Activated naive CD4-positive, alpha-beta T cell (primary cell): Measurements from ENCODE around the gene PTCD3.
A peak's percentile ranks its signal among the peaks of the same experiment; 100 is the strongest.

Experiments
- DNase-seq, 4 experiments: peaks; one replicate each; lab custom pipeline; 2025; lab: John Stamatoyannopoulos, UW

The PTCD3 gene

DNA sequence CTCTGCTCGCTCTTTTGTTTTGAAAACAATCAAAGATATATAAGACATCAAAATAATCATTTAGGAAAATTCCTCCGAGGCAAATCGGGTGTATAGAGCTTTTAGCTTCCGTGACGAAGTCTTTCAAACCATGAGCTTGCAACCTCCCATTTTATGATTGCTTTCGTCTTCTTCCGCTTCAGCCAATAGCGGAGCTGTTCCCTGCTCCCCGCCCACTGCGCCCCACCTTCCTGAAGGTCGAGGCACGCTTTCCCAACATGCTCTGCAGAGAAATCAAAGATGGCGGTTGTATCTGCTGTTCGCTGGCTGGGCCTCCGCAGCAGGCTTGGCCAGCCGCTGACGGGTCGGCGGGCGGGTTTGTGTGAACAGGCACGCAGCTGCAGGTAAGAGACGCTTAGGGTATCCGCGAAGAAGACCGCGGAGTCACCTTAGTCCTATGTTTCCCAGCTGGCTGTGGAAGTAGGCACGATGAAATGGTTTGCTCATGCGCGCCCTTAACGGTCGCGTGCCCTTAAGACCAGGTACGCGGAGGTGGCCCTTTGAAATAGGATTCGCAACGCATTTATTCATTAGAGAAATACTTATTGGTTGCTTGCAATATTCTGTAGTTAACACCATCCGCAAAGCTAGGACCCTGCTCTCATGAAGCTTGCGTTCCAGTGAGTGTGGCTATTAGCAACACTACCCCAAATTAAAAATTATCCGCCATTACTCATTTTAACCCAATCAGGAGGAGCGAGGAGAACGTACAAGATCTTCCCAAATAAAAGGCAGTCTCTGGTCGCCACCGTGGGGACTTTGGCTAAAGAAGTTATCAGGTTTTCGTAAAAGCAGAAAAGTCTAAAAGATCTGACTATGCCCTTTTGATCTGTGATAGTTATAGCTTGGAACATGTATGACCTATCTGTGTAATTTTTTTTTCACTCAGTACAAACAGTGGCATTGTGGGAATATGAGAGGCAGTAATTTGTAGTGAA lies at the start of gene PTCD3:
Gene PTCD3, plus strand, starts transcription at position 267 of the 977 bp plus-strand sequence. Its CDS starts 13 bp downstream, at position 280.
- peak; percentile 66 to 90 (median 82) for DNase-seq

DNA sequence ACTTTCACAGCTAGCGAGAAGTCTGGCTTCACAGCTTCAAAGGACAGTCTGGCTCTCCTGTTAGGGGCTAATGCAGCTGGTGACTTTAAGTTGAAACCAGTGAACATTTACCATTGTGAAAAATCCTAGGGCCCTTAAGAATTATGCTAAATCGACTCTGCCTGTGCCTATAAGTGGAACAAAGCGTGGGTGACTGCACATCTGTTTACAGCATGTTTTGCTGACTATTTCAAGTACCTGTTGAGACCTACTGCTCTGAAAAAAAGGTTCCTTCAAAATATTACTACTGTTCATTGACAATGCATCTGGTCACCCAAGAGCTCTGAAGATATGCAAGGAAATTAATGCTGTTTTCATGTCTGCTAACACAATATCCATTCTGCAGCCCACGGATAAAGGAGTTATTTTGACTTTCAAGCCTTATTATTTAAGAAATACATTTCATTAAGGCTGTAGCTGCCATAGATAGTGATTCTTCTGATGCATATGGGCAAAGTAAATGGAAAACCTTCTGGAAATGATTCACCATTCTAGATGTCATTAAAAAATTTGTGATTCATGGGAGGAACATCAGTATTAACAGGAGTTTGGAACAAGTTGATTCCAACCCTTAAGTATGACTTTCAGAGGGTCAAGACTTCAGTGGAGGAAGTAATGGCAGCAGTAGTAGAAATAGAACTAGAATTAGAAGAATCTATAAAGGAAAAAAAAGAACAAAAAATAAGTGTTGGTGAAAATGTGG lies 49.3 kb upstream of the PTCD3 start:
- DNase-seq: no peak

DNA sequence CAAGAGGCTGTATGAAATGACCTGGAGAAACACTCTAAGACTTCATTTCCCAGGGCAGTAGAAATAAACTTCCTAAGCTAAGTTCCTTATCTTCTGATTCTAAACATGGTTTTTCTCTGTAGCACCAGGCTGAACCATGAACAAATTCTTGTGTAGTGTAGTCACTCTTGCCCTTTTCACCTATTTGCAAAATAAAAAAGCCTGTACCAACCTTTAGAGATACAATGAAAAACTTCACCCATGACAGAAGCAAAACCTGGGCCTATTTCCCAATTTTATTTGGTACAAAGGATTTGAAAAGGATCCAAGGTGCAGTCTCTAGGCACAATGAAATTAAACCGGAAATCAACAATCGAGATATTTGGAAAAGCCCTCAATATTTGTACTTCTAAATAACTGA lies 44.0 kb upstream of the PTCD3 start:
- no peak for DNase-seq

DNA sequence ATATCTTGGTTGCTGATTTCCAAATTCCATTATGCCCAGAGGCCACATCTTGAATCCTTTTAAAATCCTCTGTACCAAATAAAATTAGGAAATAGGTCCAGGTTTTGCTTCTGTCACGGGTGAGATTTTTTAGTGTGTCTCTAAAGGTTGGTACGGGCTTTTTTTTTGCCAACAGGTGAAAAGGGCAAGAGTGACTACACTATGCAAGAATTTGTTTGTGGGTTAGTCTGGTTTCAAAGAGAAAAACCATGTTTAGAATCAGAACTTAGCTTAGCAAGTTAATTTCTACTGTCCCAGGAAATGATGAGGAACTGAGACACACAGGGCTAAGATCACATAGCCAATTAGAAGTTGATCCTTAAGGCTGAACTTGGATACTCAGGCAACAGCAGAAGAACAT lies 42.0 kb upstream of the PTCD3 start:
- DNase-seq: no peak

DNA sequence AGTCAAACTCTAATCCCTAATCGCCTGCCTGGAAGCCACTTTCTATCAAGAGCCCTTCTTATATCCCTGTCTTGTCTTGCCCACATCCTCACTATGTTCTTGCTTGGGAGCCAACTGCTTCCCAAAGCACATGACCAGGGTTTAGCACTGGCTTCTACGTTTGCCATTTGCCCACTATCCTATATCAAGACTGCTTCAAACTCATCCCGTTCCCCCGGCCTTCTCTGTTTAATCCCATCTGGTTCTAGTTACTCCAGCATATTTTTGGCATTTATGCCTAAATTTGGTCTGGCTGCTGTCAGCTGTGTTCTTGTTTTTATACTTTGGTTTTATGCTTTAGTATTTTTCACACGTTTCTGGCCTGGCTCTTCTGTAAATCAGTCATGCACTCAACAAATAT lies 40.5 kb upstream of the PTCD3 start:
- no peak for DNase-seq

DNA sequence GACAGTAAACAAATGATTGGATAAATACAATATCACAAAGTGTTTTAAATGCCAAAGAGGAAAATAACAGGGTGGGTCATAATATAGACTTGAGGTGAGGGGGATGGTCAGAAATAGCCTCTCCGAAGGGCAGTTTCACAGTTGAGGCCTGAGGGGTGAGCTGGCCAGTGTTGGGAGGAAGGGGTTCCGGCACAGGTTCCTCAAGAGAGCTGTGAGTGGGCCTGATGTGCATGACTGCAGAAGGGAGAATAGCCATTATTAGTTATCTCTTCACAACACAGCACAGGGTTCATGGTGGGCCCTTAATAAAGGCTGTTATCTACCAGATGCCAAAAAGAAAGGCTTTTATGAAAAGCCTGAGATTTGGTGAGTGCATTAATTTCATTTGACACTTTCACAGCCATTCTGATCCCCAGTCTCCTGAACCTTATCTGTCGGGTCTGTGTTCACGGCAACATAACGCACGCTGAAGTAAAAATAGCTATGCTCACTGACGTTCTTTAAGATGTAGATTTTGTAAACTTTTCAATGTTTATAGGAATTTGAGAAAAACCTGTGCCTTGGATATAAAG lies 39.9 kb upstream of the PTCD3 start:
- DNase-seq: no peak

DNA sequence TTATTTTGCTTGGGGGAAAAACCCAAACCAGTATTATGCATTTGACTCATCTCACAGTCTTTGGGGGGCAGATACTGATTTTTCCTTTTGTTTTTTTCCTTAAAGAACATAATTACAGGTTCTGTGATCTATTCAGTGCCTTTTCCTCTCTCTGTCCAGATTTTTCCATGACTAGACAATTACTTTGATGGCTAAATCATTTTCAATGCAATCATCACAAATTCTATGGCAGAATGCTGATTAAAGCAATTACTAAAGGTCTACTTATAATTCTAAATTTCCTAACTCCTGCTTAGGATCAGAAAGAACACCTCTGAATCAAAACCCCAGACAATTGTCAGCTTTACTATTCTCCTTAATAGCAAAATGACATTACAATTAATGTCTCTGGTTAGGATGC lies 39.1 kb upstream of the PTCD3 start:
- DNase-seq: no peak

DNA sequence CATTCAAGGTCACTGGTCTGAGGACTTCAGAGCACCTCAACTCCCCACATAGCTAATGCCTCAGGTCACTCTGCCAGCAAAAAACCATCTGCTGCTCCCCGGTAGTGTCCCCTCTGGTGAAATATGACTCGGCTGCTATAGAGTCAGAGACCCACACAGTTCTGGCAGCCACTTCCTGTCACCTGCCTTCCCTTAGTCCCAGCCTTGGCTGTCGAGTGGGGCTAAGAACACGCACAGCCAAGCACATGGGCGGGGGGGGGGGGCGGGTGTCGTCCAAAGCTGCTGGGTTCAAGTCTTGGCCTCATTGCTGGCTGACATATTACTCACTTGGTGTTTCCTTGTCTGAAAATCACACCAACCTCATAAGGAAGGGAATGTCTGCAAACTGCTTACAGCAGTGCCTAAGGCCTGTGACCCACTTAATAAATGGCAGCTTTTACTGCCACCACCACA lies 37.9 kb upstream of the PTCD3 start:
- DNase-seq: peak in 2 of 4 experiments; percentile 10 to 41

DNA sequence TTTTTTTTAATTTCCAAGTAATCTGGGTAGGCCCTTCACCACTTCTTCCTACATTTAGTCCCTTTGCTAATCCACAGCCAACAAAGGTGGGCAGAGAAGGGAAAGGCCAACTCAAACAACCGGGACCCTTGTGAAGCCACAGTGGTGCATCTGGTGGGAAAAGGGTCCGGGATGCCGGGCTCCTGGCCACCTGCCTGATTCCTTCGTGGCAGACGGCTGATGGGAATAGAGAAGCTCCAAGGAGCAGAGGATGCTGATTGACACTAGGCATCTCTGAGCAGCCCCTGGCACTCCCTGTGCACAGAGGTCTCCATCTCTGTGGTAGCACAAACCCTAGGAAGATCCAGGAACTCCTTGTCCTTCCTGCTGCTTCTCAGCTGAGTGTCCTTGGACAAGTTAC lies 37.4 kb upstream of the PTCD3 start:
- no peak for DNase-seq

DNA sequence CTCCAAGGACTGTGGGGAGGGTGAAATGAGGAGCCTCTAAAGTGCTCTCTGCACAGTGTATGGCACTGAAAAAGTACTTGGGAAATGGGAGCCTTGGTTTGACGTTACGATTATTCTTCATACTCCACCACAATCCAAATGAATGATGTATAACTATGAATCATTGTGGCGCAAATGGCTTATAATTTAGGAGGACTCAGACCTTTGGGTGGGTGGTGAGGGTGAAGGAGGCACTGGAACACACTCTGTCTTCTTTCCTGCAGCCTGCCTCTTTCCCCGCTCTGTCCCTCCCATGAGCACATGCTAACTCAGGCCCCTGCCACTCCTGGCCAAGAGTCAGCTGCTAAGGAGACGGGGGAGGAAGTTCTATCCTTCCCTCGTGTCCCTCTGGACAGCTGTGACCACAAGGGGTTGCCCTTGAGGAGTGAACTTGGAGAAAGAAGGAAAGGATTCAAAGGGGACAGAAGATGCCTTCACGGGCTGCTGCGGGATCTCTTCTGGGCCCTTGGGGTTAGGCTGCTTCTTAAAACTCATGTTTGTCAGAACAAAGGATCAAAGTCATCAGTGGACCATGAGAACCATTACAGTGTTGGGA lies 36.8 kb upstream of the PTCD3 start:
- DNase-seq: no peak

DNA sequence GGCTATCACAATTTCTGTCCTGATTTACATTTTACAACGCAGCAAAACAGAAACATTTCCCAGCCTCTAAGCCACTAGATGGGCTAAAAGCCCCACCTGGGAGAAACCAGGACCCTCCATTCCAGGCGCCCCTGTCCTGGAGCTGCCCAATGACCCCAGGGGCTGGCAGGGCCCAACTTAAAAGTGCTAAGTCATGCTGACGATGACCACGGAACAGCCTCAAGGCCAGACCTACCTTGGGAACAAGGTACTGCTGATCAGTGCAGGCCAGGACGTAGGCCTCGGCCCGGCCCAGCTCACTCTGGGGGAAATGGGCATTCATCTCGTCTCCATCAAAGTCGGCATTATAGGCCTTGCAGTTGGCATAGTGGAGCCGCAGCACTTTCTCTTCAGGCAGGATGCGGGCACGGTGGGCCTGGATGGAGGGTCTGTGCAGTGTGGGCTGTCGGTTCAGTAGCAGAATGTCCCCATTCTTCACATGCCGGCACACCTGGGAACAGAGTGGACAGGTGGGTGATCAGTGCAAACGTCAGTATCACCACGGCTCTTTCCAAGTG lies 36.2 kb upstream of the PTCD3 start:
- DNase-seq: no peak

DNA sequence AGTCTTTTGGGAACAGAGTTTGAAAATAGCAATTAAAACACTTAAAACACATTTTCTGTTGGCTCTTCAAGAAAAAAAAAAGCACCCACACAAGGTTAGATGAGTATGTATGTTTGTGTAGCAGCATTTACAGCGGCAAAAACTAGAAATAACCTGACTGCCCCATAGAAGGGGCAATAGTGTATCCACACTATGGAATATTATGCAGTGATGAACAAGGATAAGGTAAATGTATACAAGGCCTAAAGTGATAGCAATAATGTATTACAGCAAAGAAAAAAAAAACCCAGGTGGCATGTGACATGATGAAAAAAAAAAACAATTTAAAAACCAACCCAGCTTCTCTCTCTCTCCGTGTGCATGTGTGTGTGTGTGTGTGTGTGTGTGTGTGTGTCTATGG lies 35.2 kb upstream of the PTCD3 start:
- no peak for DNase-seq

DNA sequence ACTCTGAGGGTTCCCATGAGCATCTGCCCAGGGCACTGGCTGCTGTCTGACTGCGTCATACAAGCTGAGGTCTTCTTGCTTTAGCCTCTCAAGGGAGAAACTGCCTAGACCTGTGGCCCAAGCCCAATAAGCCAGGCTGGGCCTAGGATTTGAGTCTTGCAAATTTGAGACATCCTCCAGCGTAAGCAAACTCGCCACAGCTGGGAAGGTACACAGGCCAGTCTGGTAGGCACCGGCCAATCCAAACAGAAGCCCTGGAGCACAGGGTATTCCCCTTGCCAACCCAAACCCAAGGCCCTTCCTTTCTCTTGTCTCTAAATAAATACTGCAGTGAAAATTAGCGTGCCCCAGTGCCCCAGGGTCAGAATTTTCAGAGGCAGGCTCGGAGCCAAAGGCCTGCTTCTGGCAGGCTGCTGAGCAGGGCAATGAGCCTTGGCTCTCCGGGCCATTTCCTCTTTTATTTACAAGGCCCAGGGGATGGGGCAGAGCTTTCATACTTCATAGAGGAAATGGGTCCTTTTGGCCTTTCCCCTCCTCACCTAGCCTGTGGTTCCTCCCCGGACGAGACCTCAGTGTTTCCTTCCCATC lies 33.7 kb upstream of the PTCD3 start:
- DNase-seq: no peak

DNA sequence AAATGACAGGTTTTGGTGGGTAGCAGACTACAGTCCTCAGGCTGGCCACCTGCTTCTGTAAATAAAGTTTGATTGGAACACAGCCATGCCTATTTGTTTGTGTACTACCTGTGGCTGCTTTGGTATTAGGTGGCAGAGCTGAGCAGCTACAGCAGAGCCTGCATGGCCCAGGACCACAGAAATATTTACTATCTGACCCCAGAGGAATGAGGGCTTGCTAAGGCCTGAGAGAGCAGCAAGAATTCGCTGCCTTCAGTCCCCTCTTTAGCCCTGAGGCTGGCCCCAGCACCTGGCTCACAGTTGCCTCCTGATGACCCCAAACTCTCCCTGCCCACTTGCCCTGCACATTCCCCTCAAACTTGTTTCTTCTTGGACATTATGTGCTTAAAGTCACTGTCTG lies 32.8 kb upstream of the PTCD3 start:
- no peak for DNase-seq

DNA sequence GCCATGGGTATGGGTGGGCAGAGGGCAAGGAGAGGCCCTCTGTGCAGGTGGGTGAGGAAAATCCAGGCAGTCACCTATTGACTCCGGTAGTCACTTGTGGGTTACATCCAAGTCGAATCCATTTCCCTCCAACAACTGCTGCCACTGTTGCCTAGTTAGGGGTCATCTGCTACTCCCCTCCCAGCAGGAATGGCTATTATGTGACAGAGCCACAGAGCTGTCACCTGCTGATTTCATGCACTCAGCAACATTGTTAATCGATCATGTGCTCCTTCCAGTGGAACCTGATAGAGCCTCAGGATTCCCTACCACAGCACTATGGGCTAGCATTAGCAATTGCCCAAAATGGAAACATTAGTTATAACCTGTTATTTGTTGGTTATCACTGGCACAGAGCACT lies 31.8 kb upstream of the PTCD3 start:
- DNase-seq: no peak

DNA sequence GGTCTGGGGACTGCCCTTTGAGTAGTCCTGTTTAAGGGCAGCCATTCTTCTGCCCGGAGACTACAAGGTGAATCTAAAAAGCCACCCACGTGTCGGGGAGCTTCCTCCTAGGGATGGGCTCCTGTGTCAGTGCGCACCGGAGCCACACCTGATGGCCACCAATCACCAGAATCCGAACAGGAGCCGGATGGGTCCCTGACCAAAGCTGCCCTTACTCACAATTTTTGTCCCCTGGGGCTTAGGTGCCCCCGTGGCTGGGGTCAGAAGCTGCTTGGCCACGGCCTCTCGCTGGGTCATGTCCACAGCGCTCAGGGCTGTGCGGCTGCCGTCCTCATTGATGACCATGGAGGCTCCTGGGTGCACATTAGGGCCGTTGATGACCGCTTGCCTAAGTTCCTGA lies 31.2 kb upstream of the PTCD3 start:
- no peak for DNase-seq

DNA sequence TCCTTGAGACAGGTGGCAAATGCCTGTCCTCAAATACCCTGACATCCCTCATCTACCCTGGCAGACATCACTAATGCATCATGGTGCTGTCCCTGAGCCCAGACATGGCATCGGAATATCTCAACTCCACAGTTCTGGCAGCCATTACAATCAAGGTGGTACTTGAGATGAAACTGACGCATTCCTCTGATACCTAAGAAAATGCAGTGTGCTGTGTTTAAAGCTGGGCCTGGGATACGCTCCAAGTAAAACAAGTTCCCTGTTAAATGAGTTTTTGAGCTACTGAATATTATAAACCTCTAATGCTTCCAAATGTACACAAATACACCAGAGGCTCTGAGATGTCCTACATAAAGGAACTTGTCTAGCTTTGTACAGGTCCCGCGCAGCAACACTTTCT lies 30.1 kb upstream of the PTCD3 start:
- DNase-seq: no peak

DNA sequence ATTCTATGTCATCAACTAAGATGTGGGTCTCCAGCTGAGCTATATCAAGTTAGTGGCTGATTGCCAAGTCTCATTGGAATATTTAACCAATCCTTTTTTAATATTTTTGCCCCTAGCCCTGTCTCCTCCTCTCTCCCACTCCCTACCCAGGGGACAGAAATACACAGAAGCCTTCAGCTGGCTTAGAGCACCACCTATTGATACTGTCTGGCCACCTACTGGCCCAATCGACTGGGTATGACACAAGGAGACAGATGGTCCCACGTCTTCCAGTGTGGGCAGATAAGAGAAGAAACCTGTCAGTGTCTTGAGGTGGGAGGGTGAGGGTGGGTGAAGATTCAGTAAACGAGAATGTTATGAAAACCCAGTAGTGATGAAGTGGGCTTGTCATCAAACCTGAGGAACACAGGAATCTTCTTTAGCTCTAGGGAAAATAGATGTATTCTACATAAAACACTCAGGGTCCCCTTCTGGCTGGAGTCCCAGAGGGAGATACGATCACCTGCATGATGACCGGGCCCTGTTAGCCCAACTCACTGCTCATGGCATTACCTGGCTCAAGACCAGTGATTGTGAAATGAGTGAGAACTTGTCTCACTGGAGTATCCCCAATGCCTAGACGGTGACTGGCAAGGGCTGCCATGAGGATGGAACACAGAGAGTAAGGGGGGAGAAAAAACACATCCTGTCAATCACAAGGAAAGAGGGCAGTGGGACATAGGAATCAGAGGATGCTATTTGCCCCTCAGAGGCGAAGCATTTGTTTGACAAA lies 27.1 kb upstream of the PTCD3 start:
- no peak for DNase-seq

DNA sequence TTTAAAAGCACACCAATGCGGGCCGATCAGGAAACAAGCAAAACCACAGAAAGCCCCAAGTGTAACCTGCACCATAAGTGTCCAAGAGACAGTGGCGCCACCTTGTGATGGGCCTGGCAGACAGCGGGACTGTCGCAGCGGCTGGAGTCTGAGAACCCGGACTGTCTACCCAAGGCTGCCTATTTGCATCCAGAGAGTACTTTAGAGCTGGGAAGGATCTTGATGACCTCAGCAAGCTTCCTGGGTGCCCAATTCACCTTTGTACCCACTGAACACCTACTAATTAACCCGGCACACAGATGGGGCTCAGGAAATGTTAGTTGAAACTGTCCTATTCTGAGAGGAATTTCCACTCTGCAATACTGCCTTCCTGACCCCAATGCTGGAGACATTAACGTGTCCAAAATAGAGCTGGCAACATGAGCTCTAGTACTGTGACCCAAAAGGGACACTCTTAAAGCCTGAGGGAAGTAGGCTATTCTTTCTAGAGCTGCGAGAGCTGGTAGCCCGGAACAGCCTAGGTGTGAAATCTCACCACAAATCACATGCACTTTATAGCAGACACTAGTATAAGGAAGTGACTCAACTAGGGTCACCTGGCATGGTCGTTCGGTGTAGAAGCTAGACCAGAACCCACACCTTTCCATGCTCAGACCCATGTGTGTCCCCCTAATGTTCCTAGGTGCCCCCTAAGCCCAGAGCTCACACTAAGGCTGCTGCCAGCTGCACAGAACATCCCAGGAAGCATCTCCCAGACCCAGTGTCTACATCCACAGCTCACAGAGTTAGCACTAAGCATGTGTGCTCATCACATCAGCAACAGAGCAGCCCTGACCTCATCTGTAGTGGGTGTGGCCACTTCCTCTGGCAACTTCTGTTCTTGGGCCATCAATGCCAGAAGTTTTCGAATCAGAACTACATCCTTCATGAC lies 25.8 kb upstream of the PTCD3 start:
- DNase-seq: peak; percentile 17 to 75 (median 58)

DNA sequence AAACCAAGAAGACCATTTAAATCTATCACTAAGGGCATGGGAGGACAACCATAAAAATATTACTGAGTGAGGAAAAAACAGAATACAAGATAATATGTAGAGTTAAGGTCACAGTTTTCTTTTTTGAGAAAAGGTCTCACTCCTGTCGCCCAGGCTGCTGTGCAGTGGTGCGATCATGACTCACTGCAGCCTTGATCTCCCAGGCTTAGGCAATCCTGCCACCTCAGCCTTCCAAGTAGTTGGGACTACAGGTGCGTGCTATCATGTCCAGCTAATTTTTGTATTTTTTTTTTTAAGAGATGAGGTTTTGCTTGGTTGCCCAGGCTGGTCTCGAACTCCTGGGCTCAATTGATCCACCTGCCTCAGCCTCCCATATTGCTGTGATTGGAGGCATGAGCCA lies 24.3 kb upstream of the PTCD3 start:
- no peak for DNase-seq
